Neural cell (in vitro differentiated cells): Measurements from ENCODE around the gene MIEN1. TPM values are rescaled to one million over a fixed set of nuclear protein-coding genes. Genes with fewer than 3 reads are reported as not detected.

Source experiments
- H2AFZ ChIP-seq: fragments of 200-600, 300-800 bp; sonication (generic), shearing (Covaris generic); 2 replicates; pipeline ENCODE4 v1.6.0; 2014; ENCODE audit warnings: low read depth, mild to moderate bottlenecking, antibody characterized with exemption, low read length, moderate library complexity
- H3F3A ChIP-seq: fragments of 200-600 bp; shearing (Covaris generic); 2 replicates; pipeline ENCODE4 v1.6.1; 2016; ENCODE audit warnings: mild to moderate bottlenecking, moderate library complexity, mixed read lengths, antibody characterized with exemption, low read length; ENCODE audit not compliant: insufficient read depth, poor library complexity, severe bottlenecking
- H3K27ac ChIP-seq: fragments of 200-600, 300-800 bp; sonication (generic), shearing (Covaris generic); 2 replicates; pipeline ENCODE4 v1.5.1; 2014; ENCODE audit warnings: mild to moderate bottlenecking, low read length, moderate library complexity
- H3K27me3 ChIP-seq: fragments of 300-800, 200-600 bp; sonication (generic), shearing (Covaris generic); 2 replicates; pipeline ENCODE4 v1.6.0; 2014; ENCODE audit warnings: mild to moderate bottlenecking, low read depth, low read length, moderate library complexity; ENCODE audit not compliant: insufficient read depth
- H3K36me3 ChIP-seq: fragments of 300-800, 200-600 bp; sonication (generic), shearing (Covaris generic); 2 replicates; pipeline ENCODE4 v1.5.1; 2014; ENCODE audit warnings: mild to moderate bottlenecking, antibody characterized with exemption, low read length, moderate library complexity; ENCODE audit not compliant: insufficient read depth
- H3K4me2 ChIP-seq: fragments of 300-800, 200-600 bp; sonication (generic), shearing (Covaris generic); 2 replicates; pipeline ENCODE4 v1.6.0; 2014; ENCODE audit warnings: mild to moderate bottlenecking, low read length
- H3K4me3 ChIP-seq: fragments of 300-800, 200-600 bp; sonication (generic), shearing (Covaris generic); 2 replicates; pipeline ENCODE4 v1.5.1; 2014; ENCODE audit warnings: mild to moderate bottlenecking, low read length, moderate library complexity
- H3K79me2 ChIP-seq: fragments of 200-600 bp; shearing (Covaris generic); replicated peaks from 2 replicates; pipeline ENCODE4 v1.6.0; 2014; ENCODE audit warnings: mild to moderate bottlenecking, low read length, moderate library complexity; ENCODE audit not compliant: insufficient read depth
- H3K9ac ChIP-seq: fragments of 300-800, 200-600 bp; sonication (generic), shearing (Covaris generic); 2 replicates; pipeline ENCODE4 v1.6.1; 2016; ENCODE audit warnings: mild to moderate bottlenecking, low read length, mixed read lengths
- H3K9me2 ChIP-seq: fragments of 200-600 bp; shearing (Covaris generic); 2 replicates; pipeline ENCODE4 v1.6.1; 2016; ENCODE audit warnings: mild to moderate bottlenecking, low read length, mixed read lengths; ENCODE audit not compliant: insufficient read depth
- H3K9me3 ChIP-seq: fragments of 200-600, 300-800 bp; sonication (generic), shearing (Covaris generic); 2 replicates; pipeline ENCODE4 v1.6.1; 2016; ENCODE audit warnings: mild to moderate bottlenecking, mixed run types, low read length, moderate library complexity, mixed read lengths
- H4K20me1 ChIP-seq: fragments of 200-600 bp; shearing (Covaris generic); 2 replicates; pipeline ENCODE4 v1.6.1; 2016; ENCODE audit warnings: mild to moderate bottlenecking, mixed run types; ENCODE audit not compliant: insufficient read depth
- CTCF ChIP-seq: fragments of 450-650 bp; IDR thresholded peaks from 2 replicates; pipeline ENCODE4 v1.5.1; 2014; ENCODE audit warnings: antibody characterized with exemption, mild to moderate bottlenecking, moderate library complexity; ENCODE audit not compliant: poor library complexity, severe bottlenecking
- EP300 ChIP-seq: fragments of 450-650 bp; conservative IDR thresholded peaks from 2 replicates; pipeline ENCODE4 v1.6.1; 2014; ENCODE audit warnings: antibody characterized with exemption, mild to moderate bottlenecking, moderate library complexity; ENCODE audit not compliant: poor library complexity, severe bottlenecking
- EZH2 ChIP-seq: fragments of 200-600, 300-800 bp; shearing (Covaris generic), sonication (generic); IDR thresholded peaks from 2 replicates; pipeline ENCODE4 v1.6.1; 2014; ENCODE audit warnings: antibody characterized with exemption, low read length, borderline replicate concordance, mild to moderate bottlenecking; ENCODE audit not compliant: insufficient read depth, poor library complexity, severe bottlenecking
- MXI1 ChIP-seq: fragments of 450-650 bp; conservative IDR thresholded peaks from 2 replicates; pipeline ENCODE4 v1.6.1; 2014; ENCODE audit warnings: antibody characterized with exemption, mild to moderate bottlenecking; ENCODE audit not compliant: poor library complexity, severe bottlenecking
- POLR2AphosphoS5 ChIP-seq: IDR thresholded peaks from 2 replicates; pipeline ENCODE4 v1.6.1; 2012
- RAD21 ChIP-seq: fragments of 450-650 bp; conservative IDR thresholded peaks from 2 replicates; pipeline ENCODE4 v1.6.1; 2014; ENCODE audit warnings: antibody characterized with exemption, mild to moderate bottlenecking, moderate library complexity
- REST ChIP-seq: IDR thresholded peaks from 2 replicates; pipeline ENCODE4 v1.6.1; 2012; ENCODE audit warnings: borderline replicate concordance
- SMC3 ChIP-seq: fragments of 450-650 bp; conservative IDR thresholded peaks from 2 replicates; pipeline ENCODE4 v1.6.1; 2014; ENCODE audit warnings: antibody characterized with exemption, mild to moderate bottlenecking, moderate library complexity; ENCODE audit not compliant: poor library complexity
- TAF1 ChIP-seq: IDR thresholded peaks from 2 replicates; pipeline ENCODE4 v1.6.1; 2012; ENCODE audit warnings: low read depth
- polyA plus RNA-seq: library from polyadenylated mRNA; depleted of rRNA; stranded (reverse); fragments of >200 nt; gene quantifications from 2 replicates; pipeline ENCODE4 v1.2.3, GENCODE V29; 2014

The MIEN1 gene
- polyA plus RNA-seq, 1 donor from 2014 or later, result 106 TPM

GRCh38 chr17:39767147-39767546, 36.8 kb upstream of the MIEN1 start:
- Histone ChIP-seq H3K36me3 (no peaks in the 10 kb centered on the region), H3K9me3 (no peaks in the 10 kb centered on the region), H3K4me2 (no peak overlapping the region), H3K27me3 (no peaks in the 10 kb centered on the region), H3F3A (no peaks in the 10 kb centered on the region), H4K20me1 (no peaks in the 10 kb centered on the region), H3K9ac (no peak overlapping the region), H3K9me2 (no peaks in the 10 kb centered on the region), H3K4me3 (no peak overlapping the region), H3K27ac (no peak overlapping the region), H3K79me2 (no peaks in the 10 kb centered on the region), H2AFZ (no peak overlapping the region)
- TF ChIP-seq SMC3 (no peak), MXI1 (no peak), EP300 (no peak)

- no peaks in the 10 kb centered on the region for H3K79me2 ChIP-seq
- no peaks in the 10 kb centered on the region for H3K27me3 ChIP-seq
- H3K9ac ChIP-seq, result no peak overlapping the region
- no peaks in the 10 kb centered on the region for H3K9me3 ChIP-seq
- no peak overlapping the region for H3K4me2 ChIP-seq
- TF ChIP-seq MXI1 (no peak), EP300 (no peak), TAF1 (no peak), POLR2AphosphoS5 (no peak), CTCF (no peak), REST (no peak), RAD21 (no peak), EZH2 (no peak), SMC3 (no peak)
- H4K20me1 ChIP-seq, result no peaks in the 10 kb centered on the region
- H3K4me3 ChIP-seq, result no peak overlapping the region
- no peaks in the 10 kb centered on the region for H3F3A ChIP-seq
- no peak overlapping the region for H3K27ac ChIP-seq
- no peaks in the 10 kb centered on the region for H3K9me2 ChIP-seq
- H2AFZ ChIP-seq, result no peak overlapping the region
- H3K36me3 ChIP-seq, result no peaks in the 10 kb centered on the region
Measured at GRCh38 chr17:39765766-39766165, 35.4 kb upstream of the MIEN1 start.

GRCh38 chr17:39765175-39765574, 34.8 kb upstream of the MIEN1 start:
- Histone ChIP-seq H2AFZ (no peak overlapping the region), H3F3A (no peaks in the 10 kb centered on the region), H3K27ac (no peak overlapping the region), H3K9ac (no peak overlapping the region), H3K4me3 (no peak overlapping the region), H3K79me2 (no peaks in the 10 kb centered on the region), H3K4me2 (no peak overlapping the region), H3K27me3 (no peaks in the 10 kb centered on the region), H4K20me1 (no peaks in the 10 kb centered on the region), H3K9me2 (no peaks in the 10 kb centered on the region), H3K36me3 (no peaks in the 10 kb centered on the region), H3K9me3 (no peaks in the 10 kb centered on the region)
- TF ChIP-seq MXI1 (no peak), POLR2AphosphoS5 (no peak), TAF1 (no peak), SMC3 (no peak), RAD21 (no peak), EP300 (no peak), REST (no peak), EZH2 (no peak), CTCF (no peak)
